GM23338 (cell line): ENCODE results near the gene NKRF. TPM values are rescaled to one million over a fixed set of nuclear protein-coding genes. Genes with fewer than 3 reads are reported as not detected.

ENCODE experiments used
- ATAC-seq: fragments of 200-7000 bp; cut with Tn5 transposase; 3 replicates; pipeline ENCODE4 v1.9.1; 2020
- DNase-seq: peaks from one replicate; pipeline ENCODE4 v3.0.0-alpha.2; 2015; ENCODE audit warnings: low spot score
- H2AFZ ChIP-seq: fragments of 200-600 bp; sonication (generic); 2 replicates; pipeline ENCODE4 v1.8.0; 2016; ENCODE audit warnings: antibody characterized with exemption, mild to moderate bottlenecking, moderate library complexity
- H3F3A ChIP-seq: fragments of 200-600 bp; sonication (generic); replicated peaks from 2 replicates; pipeline ENCODE4 v1.8.0; 2017; ENCODE audit warnings: antibody characterized with exemption, mixed run types, low read depth
- H3K27ac ChIP-seq: fragments of 200-600 bp; sonication (generic); 2 replicates; pipeline ENCODE4 v1.6.1; 2016; ENCODE audit warnings: low read depth
- H3K27me3 ChIP-seq: fragments of 200-600 bp; sonication (generic); 2 replicates; pipeline ENCODE4 v1.8.0; 2016; ENCODE audit warnings: mild to moderate bottlenecking, mixed run types, moderate library complexity; ENCODE audit not compliant: insufficient read depth
- H3K36me3 ChIP-seq: fragments of 200-600 bp; sonication (generic); 2 replicates; pipeline ENCODE4 v1.8.0; 2016; ENCODE audit warnings: mild to moderate bottlenecking; ENCODE audit not compliant: insufficient read depth
- H3K4me1 ChIP-seq: fragments of 200-600 bp; sonication (generic); 2 replicates; pipeline ENCODE4 v1.8.0; 2016; ENCODE audit warnings: mild to moderate bottlenecking, moderate library complexity; ENCODE audit not compliant: insufficient read depth
- H3K4me2 ChIP-seq: fragments of 200-600 bp; sonication (generic); 2 replicates; pipeline ENCODE4 v1.7.1; 2017; ENCODE audit warnings: mixed run types
- H3K4me3 ChIP-seq: fragments of 200-600 bp; sonication (generic); 2 replicates; pipeline ENCODE4 v1.6.1; 2016; ENCODE audit warnings: mixed run types
- H3K79me2 ChIP-seq: fragments of 200-600 bp; sonication (generic); replicated peaks from 2 replicates; pipeline ENCODE4 v1.8.0; 2017; ENCODE audit warnings: mild to moderate bottlenecking; ENCODE audit not compliant: insufficient read depth
- H3K9me2 ChIP-seq: fragments of 200-600 bp; sonication (generic); 2 replicates; pipeline ENCODE4 v1.8.0; 2017; ENCODE audit not compliant: insufficient read depth
- H4K20me1 ChIP-seq: fragments of 200-600 bp; sonication (generic); replicated peaks from 2 replicates; pipeline ENCODE4 v1.8.0; 2017; ENCODE audit warnings: mild to moderate bottlenecking; ENCODE audit not compliant: insufficient read depth
- H3K27ac Mint-ChIP-seq: 2 replicates; pipeline ENCODE4 v1.8.0; 2020; ENCODE audit warnings: inconsistent platforms, mild to moderate bottlenecking, moderate library complexity, mixed read lengths
- H3K27me3 Mint-ChIP-seq: 3 replicates; pipeline ENCODE4 v1.8.0; 2022; ENCODE audit warnings: low read depth, mild to moderate bottlenecking, moderate library complexity, mixed read lengths, inconsistent platforms; ENCODE audit not compliant: insufficient read depth, poor library complexity
- H3K36me3 Mint-ChIP-seq: 3 replicates; pipeline ENCODE4 v1.8.0; 2021; ENCODE audit warnings: low read depth, mild to moderate bottlenecking, inconsistent platforms, moderate library complexity, mixed read lengths
- H3K4me1 Mint-ChIP-seq: 3 replicates; pipeline ENCODE4 v1.8.0; 2020; ENCODE audit warnings: mild to moderate bottlenecking, inconsistent platforms, mixed read lengths
- H3K4me3 Mint-ChIP-seq: 3 replicates; pipeline ENCODE4 v1.8.0; 2021; ENCODE audit warnings: moderate library complexity, mild to moderate bottlenecking, inconsistent platforms, mixed read lengths
- H3K9me3 Mint-ChIP-seq: 3 replicates; pipeline ENCODE4 v1.8.0; 2020; ENCODE audit warnings: moderate library complexity, mild to moderate bottlenecking, inconsistent platforms, mixed read lengths
- CREB1 ChIP-seq: fragments of 250-450 bp; sonication (Bioruptor Pico); IDR thresholded peaks from 2 replicates; pipeline ENCODE4 v1.5.0; 2020; ENCODE audit warnings: low read depth, mild to moderate bottlenecking, moderate library complexity
- EZH2 ChIP-seq: fragments of 200-600 bp; sonication (generic); IDR thresholded peaks from one replicate; pipeline ENCODE4 v1.8.0; 2017; ENCODE audit warnings: antibody characterized with exemption, mild to moderate bottlenecking, low read depth; ENCODE audit not compliant: unreplicated experiment
- EZH2phosphoT487 ChIP-seq: fragments of 200-600 bp; sonication (generic); IDR thresholded peaks from one replicate; pipeline ENCODE4 v1.8.1; 2018; ENCODE audit warnings: antibody characterized with exemption; ENCODE audit not compliant: unreplicated experiment
- JUNB ChIP-seq: IDR thresholded peaks from one replicate; pipeline ENCODE4 v1.6.1; 2016; ENCODE audit warnings: antibody characterized with exemption; ENCODE audit not compliant: unreplicated experiment
- NANOG ChIP-seq: IDR thresholded peaks from 2 replicates; pipeline ENCODE4 v1.6.1; 2016; ENCODE audit warnings: antibody characterized with exemption, borderline replicate concordance
- POLR2AphosphoS5 ChIP-seq: IDR thresholded peaks from 2 replicates; pipeline ENCODE4 v1.6.1; 2016; ENCODE audit warnings: antibody characterized with exemption, low read depth
- REST ChIP-seq: IDR thresholded peaks from one replicate; pipeline ENCODE4 v1.6.1; 2018; ENCODE audit warnings: antibody characterized with exemption; ENCODE audit not compliant: unreplicated experiment
- STAT1 ChIP-seq: IDR thresholded peaks from one replicate; pipeline ENCODE4 v1.6.1; 2016; ENCODE audit warnings: antibody characterized with exemption; ENCODE audit not compliant: unreplicated experiment
- ZNF114 ChIP-seq: fragments of 250-450 bp; sonication (Bioruptor Pico); IDR thresholded peaks from 2 replicates; pipeline ENCODE4 v1.5.0; 2020; ENCODE audit warnings: mild to moderate bottlenecking, moderate library complexity
- ZNF331 ChIP-seq: fragments of 250-450 bp; sonication (Bioruptor Pico); IDR thresholded peaks from 2 replicates; pipeline ENCODE4 v1.5.0; 2020; ENCODE audit warnings: low read depth, mild to moderate bottlenecking, moderate library complexity
- ZNF462 ChIP-seq: fragments of 250-450 bp; sonication (Bioruptor Pico); IDR thresholded peaks from 2 replicates; pipeline ENCODE4 v1.5.0; 2020; ENCODE audit warnings: mild to moderate bottlenecking, moderate library complexity
- polyA plus RNA-seq: library from polyadenylated mRNA; unstranded; fragments of >200 nt; fragmentation: Nextera tagmentation; extraction: Ambion mirVana; gene quantifications from 2 replicates; pipeline ENCODE4 v1.2.1, GENCODE V29; 2016
- total RNA-seq: library from RNA; depleted of rRNA; stranded (reverse); fragments of >200 nt; shearing (Covaris generic); gene quantifications from 2 replicates; pipeline ENCODE4 v1.2.3, GENCODE V29; 2014
- TF ChIP-seq, protein P1 (sequence below): IDR thresholded peaks from 2 replicates; pipeline ENCODE4 v1.6.1; 2016; ENCODE audit warnings: antibody characterized with exemption
- TF ChIP-seq, protein P2 (sequence below), 2 experiments: fragments of 200-600 bp in 1 of 2; sonication (generic) in 1 of 2; conservative IDR thresholded peaks; 2 replicates each; pipeline versions ENCODE4 v1.5.1 to v1.6.1; 2016 to 2017; ENCODE audit warnings: antibody characterized with exemption in 2 of 2, low read depth in 2 of 2, mild to moderate bottlenecking in 2 of 2, moderate library complexity in 1 of 2

Gene NKRF
- total and polyA plus RNA-seq, 2 experiments from 2014 or later, result 6.8 to 11.6 TPM

DNA sequence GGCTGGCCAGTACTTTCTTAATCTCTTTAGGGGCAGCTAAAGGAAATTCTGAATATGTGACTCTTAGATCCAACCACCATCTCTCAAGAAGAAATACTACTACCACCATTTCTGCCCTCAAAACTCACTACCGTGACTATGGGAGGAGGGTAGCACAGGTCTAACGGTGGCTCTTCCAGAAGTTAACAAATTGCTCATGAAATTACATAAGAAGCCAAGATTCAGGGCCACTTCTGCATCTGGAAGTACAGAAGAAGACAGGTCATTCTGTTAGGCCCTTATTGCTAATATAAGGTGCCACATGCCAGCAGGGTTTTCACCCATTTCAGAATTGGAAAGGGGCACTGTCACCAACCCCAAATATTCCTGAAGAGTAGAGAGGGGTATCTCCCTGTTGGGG is 19.6 kb upstream of the NKRF start:
- no peaks in the 10 kb centered on the region for H3K27me3 ChIP-seq
- no peak for DNase-seq
- ATAC-seq, result no peak
- no peak overlapping the region for H3K27ac Mint-ChIP-seq
- H3K4me1 ChIP-seq, result no peaks in the 10 kb centered on the region
- no peaks in the 10 kb centered on the region for H3K4me1 Mint-ChIP-seq
- H3K36me3 Mint-ChIP-seq, result peaks cover 11% of the 10 kb centered on the region
- no peak overlapping the region for H3K4me3 Mint-ChIP-seq
- no peaks in the 10 kb centered on the region for H3K9me2 ChIP-seq
- no peak overlapping the region for H3K4me2 ChIP-seq
- no peak overlapping the region for H2AFZ ChIP-seq
- H3K27me3 Mint-ChIP-seq, result no peaks in the 10 kb centered on the region
- no peaks in the 10 kb centered on the region for H3F3A ChIP-seq
- no peaks in the 10 kb centered on the region for H3K9me3 Mint-ChIP-seq
- no peak overlapping the region for H3K4me3 ChIP-seq
- TF ChIP-seq EZH2 (no peak), STAT1 (no peak), NANOG (no peak), JUNB (no peak), ZNF114 (CRISPR knock-in tag) (no peak), POLR2AphosphoS5 (no peak), REST (no peak), ZNF462 (CRISPR knock-in tag) (no peak), CREB1 (no peak), ZNF331 (CRISPR knock-in tag) (no peak), EZH2phosphoT487 (no peak)
- TF ChIP-seq, protein P1, sequence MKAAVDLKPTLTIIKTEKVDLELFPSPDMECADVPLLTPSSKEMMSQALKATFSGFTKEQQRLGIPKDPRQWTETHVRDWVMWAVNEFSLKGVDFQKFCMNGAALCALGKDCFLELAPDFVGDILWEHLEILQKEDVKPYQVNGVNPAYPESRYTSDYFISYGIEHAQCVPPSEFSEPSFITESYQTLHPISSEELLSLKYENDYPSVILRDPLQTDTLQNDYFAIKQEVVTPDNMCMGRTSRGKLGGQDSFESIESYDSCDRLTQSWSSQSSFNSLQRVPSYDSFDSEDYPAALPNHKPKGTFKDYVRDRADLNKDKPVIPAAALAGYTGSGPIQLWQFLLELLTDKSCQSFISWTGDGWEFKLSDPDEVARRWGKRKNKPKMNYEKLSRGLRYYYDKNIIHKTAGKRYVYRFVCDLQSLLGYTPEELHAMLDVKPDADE, result no peak
- TF ChIP-seq, protein P2, sequence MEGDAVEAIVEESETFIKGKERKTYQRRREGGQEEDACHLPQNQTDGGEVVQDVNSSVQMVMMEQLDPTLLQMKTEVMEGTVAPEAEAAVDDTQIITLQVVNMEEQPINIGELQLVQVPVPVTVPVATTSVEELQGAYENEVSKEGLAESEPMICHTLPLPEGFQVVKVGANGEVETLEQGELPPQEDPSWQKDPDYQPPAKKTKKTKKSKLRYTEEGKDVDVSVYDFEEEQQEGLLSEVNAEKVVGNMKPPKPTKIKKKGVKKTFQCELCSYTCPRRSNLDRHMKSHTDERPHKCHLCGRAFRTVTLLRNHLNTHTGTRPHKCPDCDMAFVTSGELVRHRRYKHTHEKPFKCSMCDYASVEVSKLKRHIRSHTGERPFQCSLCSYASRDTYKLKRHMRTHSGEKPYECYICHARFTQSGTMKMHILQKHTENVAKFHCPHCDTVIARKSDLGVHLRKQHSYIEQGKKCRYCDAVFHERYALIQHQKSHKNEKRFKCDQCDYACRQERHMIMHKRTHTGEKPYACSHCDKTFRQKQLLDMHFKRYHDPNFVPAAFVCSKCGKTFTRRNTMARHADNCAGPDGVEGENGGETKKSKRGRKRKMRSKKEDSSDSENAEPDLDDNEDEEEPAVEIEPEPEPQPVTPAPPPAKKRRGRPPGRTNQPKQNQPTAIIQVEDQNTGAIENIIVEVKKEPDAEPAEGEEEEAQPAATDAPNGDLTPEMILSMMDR (conservative IDR thresholded peaks at IDR 0.05; ENCODE audit: low read depth in 2 of 2), result no peak
- H4K20me1 ChIP-seq, result no peaks in the 10 kb centered on the region
- no peaks in the 10 kb centered on the region for H3K79me2 ChIP-seq
- H3K36me3 ChIP-seq, result no peaks in the 10 kb centered on the region
- H3K27ac ChIP-seq, result no peak overlapping the region
